HFF-Myc (cell line): ENCODE measurements around the gene SPIB.

ENCODE experiments used
- DNase-seq: peaks from one replicate; pipeline ENCODE4 v3.0.0-alpha.2; 2011; ENCODE audit warnings: low read depth; ENCODE audit errors: extremely low read depth
- H3K4me3 ChIP-seq: replicated peaks from 2 replicates; pipeline ENCODE4 v1.5.1; 2011; ENCODE audit warnings: low read depth, mild to moderate bottlenecking, control low read depth, low read length
- CTCF ChIP-seq: IDR thresholded peaks from 2 replicates; pipeline ENCODE4 v1.5.1; 2012; ENCODE audit warnings: mild to moderate bottlenecking, low read depth, low read length, control low read depth; ENCODE audit errors: missing control alignments

SPIB gene

GRCh38 chr19:50393589-50393988, 25.1 kb upstream of the SPIB start:
- no peak for TF ChIP-seq CTCF
- no peak for DNase-seq
- H3K4me3 ChIP-seq, result no peak overlapping the region

DNA sequence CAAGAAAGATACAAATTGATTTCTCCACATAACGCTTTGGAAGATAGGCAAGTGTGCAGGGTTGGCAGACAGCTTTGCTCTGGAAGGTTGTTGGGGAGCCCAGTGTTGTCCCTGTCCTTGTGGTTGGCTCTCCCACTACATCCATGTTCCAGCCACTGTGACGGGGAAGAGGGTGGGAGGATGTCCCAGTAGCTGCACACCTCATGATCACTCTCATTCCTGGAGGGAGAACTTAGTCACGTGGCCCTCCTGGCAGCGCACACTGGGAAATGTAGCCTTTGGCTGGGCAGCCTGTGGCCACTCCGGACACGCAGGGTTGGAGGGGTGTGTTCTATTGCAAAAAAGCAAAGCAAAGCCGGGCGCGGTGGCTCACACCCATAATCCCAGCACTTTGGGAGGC, 24.7 kb upstream of the SPIB start:
- TF ChIP-seq CTCF, result no peak
- DNase-seq, result no peak

DNA sequence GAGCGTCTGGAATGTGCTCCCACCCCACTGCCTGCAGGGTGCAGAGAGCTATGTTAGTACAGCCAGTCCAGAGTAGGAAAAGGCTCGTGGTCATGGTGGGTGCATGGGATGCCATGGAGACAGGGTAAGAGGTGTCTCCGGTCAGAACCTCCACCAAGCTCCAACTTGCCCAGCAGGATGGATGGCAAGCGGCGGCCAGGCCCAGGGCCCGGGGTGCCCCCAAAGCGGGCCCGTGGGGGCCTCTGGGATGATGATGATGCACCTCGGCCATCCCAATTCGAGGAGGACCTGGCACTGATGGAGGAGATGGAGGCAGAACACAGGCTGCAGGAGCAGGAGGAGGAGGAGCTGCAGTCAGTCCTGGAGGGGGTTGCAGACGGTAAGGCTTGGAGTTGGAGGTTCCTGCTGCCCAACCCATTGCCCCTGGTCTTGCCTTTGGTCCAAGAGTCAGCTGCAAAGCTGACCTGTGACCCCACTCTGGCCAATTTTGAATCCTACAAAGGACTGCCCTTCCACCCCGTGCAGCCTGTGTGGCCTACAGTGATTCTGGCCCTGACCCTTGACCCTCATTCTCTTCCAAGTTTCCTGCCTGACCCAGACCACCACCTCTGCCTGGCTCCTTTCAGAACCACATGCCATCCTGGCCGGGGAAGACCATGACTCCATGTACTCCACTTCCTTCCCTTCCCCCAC, 19.9 kb upstream of the SPIB start:
- DNase-seq, result no peak
- H3K4me3 ChIP-seq, result no peak overlapping the region
- TF ChIP-seq CTCF, result no peak

More for the DNA sequence above, 24.7 kb upstream of the SPIB start:
- H3K4me3 ChIP-seq, result no peak overlapping the region

DNA sequence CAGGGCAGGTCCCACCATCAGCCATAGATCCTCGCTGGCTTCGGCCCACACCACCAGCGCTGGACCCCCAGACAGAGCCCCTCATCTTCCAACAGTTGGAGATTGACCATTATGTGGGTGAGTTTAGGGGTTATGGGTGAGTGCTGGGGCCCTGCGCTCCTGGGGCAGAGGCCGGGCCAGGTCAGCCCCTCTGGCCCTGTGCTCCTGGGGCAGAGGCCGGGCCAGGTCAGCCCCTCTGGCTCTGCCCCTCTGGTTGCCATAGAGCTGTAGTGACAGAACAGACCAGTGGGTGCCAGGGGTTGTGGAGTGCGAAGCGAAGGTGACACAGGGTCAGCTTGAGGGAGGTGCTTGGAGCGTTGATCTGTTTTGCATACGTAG, 19.4 kb upstream of the SPIB start:
- DNase-seq, result no peak
- no peak overlapping the region for H3K4me3 ChIP-seq

GRCh38 chr19:50401605-50402450, 16.9 kb upstream of the SPIB start:
- no peak for DNase-seq
- no peak overlapping the region for H3K4me3 ChIP-seq
- no peak for TF ChIP-seq CTCF

More for the DNA sequence above, 19.4 kb upstream of the SPIB start:
- no peak for TF ChIP-seq CTCF

GRCh38 chr19:50402544-50403301, 16.0 kb upstream of the SPIB start:
- no peak for TF ChIP-seq CTCF
- DNase-seq, result no peak
- H3K4me3 ChIP-seq, result no peak overlapping the region
